Measurements from ENCODE around the gene ABCC1.
"Not testable (repeated sequence)": the region's sequence is repeated elsewhere in the genome, so short reads cannot be mapped to it uniquely, and the experiment has no call there.

The ABCC1 gene

GRCh38 chr16:16159662-16160061, 210.2 kb downstream of the ABCC1 start:
- no peak for DNase-seq (ENCODE audit: low read depth)

GRCh38 chr16:16161319-16161718, 211.9 kb downstream of the ABCC1 start:
- no peak for DNase-seq (ENCODE audit: low read depth)

- DNase-seq (ENCODE audit: low read depth), result not testable (repeated sequence)
Measured at GRCh38 chr16:16161840-16162239, 212.4 kb downstream of the ABCC1 start.

GRCh38 chr16:16162591-16162990, 213.2 kb downstream of the ABCC1 start:
- no peak for DNase-seq (ENCODE audit: low read depth)

GRCh38 chr16:16163109-16163508, 213.7 kb downstream of the ABCC1 start:
- DNase-seq (ENCODE audit: low read depth), result no peak

GRCh38 chr16:16163571-16163970, 214.2 kb downstream of the ABCC1 start:
- no peak for DNase-seq (ENCODE audit: low read depth)

- no peak for DNase-seq (ENCODE audit: low read depth)
Measured at GRCh38 chr16:16164243-16164642, 214.8 kb downstream of the ABCC1 start.

GRCh38 chr16:16166085-16166484, 216.7 kb downstream of the ABCC1 start:
- DNase-seq (ENCODE audit: low read depth), result no peak

GRCh38 chr16:16166949-16167348, 217.5 kb downstream of the ABCC1 start:
- DNase-seq (ENCODE audit: low read depth), result no peak

- DNase-seq (ENCODE audit: low read depth), result no peak
Measured at GRCh38 chr16:16167927-16168326, 218.5 kb downstream of the ABCC1 start.

- no peak for DNase-seq (ENCODE audit: low read depth)
Measured at GRCh38 chr16:16168431-16168830, 219.0 kb downstream of the ABCC1 start.

- no peak for DNase-seq (ENCODE audit: low read depth)
Measured at GRCh38 chr16:16169615-16170014, 220.2 kb downstream of the ABCC1 start.

GRCh38 chr16:16171332-16171919, 222.0 kb downstream of the ABCC1 start:
- DNase-seq (ENCODE audit: low read depth), result no peak

GRCh38 chr16:16172991-16173390, 223.6 kb downstream of the ABCC1 start:
- DNase-seq (ENCODE audit: low read depth), result no peak

- no peak for DNase-seq (ENCODE audit: low read depth)
Measured at GRCh38 chr16:16175296-16175695, 225.9 kb downstream of the ABCC1 start.

GRCh38 chr16:16176328-16176727, 226.9 kb downstream of the ABCC1 start:
- no peak for DNase-seq (ENCODE audit: low read depth)

- no peak for DNase-seq (ENCODE audit: low read depth)
Measured at GRCh38 chr16:16178455-16179162, 229.2 kb downstream of the ABCC1 start.

GRCh38 chr16:16181748-16182147, 232.3 kb downstream of the ABCC1 start:
- DNase-seq (ENCODE audit: low read depth), result not testable (repeated sequence)

GRCh38 chr16:16182918-16183317, 233.5 kb downstream of the ABCC1 start:
- no peak for DNase-seq (ENCODE audit: low read depth)

- DNase-seq (ENCODE audit: low read depth), result no peak
Measured at GRCh38 chr16:16183562-16183961, 234.1 kb downstream of the ABCC1 start.

- DNase-seq (ENCODE audit: low read depth), result no peak
Measured at GRCh38 chr16:16184594-16184993, 235.2 kb downstream of the ABCC1 start.

- DNase-seq (ENCODE audit: low read depth), result no peak
Measured at GRCh38 chr16:16185095-16185494, 235.7 kb downstream of the ABCC1 start.

GRCh38 chr16:16186820-16187219, 237.4 kb downstream of the ABCC1 start:
- no peak for DNase-seq (ENCODE audit: low read depth)

- DNase-seq (ENCODE audit: low read depth), result no peak
Measured at GRCh38 chr16:16188827-16189226, 239.4 kb downstream of the ABCC1 start.

Data from stromal cell of bone marrow (primary cell).